Natural killer cell (primary cell): ENCODE results near the gene CRKL. TPM values are rescaled to one million over a fixed set of nuclear protein-coding genes. Genes with fewer than 3 reads are reported as not detected.

ENCODE experiments used
- ATAC-seq, 3 donors: fragments of 150-1000 bp in 2 of 3; fragments of 200-7000 bp in 1 of 3; cut with Tn5 transposase; 1 replicate in 1 of 3; 2 replicates in 2 of 3; pipeline ENCODE4 v1.10.0; 2021; ENCODE audit warnings: mild to moderate bottlenecking in 2 of 3, moderate library complexity in 2 of 3
- DNase-seq, 2 donors: peaks; one replicate each; pipeline versions ENCODE4 v3.0.0 to v3.0.0-alpha.2; 2013 to 2021; ENCODE audit warnings: mixed read lengths in 1 of 2
- H3K27ac ChIP-seq: one replicate; pipeline ENCODE4 v1.5.1; 2013; ENCODE audit warnings: mild to moderate bottlenecking, low read length
- H3K27me3 ChIP-seq: one replicate; pipeline ENCODE4 v1.6.1; 2013; ENCODE audit warnings: low read length; ENCODE audit not compliant: control insufficient read depth, insufficient read depth
- H3K36me3 ChIP-seq: one replicate; pipeline ENCODE4 v1.6.1; 2013; ENCODE audit warnings: low read length; ENCODE audit not compliant: control insufficient read depth, insufficient read depth
- H3K4me1 ChIP-seq: one replicate; pipeline ENCODE4 v1.6.1; 2013; ENCODE audit warnings: low read length; ENCODE audit not compliant: control insufficient read depth, insufficient read depth
- H3K4me3 ChIP-seq: one replicate; pipeline ENCODE4 v1.5.1; 2013; ENCODE audit warnings: low read length
- H3K9me3 ChIP-seq: one replicate; pipeline ENCODE4 v1.6.1; 2013; ENCODE audit warnings: low read length; ENCODE audit not compliant: control insufficient read depth, insufficient read depth
- H3K27ac Mint-ChIP-seq, 2 donors: one replicate each; pipeline ENCODE4 v1.8.0; 2022; ENCODE audit warnings: mild to moderate bottlenecking in 2 of 2, mixed read lengths in 2 of 2, moderate library complexity in 1 of 2
- H3K27me3 Mint-ChIP-seq, 2 donors: one replicate each; pipeline ENCODE4 v1.8.0; 2022; ENCODE audit warnings: low read depth in 2 of 2, mixed read lengths in 2 of 2
- H3K36me3 Mint-ChIP-seq: one replicate; pipeline ENCODE4 v1.8.0; 2022; ENCODE audit warnings: mixed read lengths
- H3K4me1 Mint-ChIP-seq, 2 donors: one replicate each; pipeline ENCODE4 v1.8.0; 2022; ENCODE audit warnings: mixed read lengths in 2 of 2
- H3K4me3 Mint-ChIP-seq: one replicate; pipeline ENCODE4 v1.8.0; 2022; ENCODE audit warnings: mild to moderate bottlenecking, moderate library complexity, mixed read lengths
- H3K9me3 Mint-ChIP-seq, 2 donors: one replicate each; pipeline ENCODE4 v1.8.0; 2022; ENCODE audit warnings: mixed read lengths in 2 of 2
- CTCF ChIP-seq: fragments of 200-600 bp; IDR thresholded peaks from one replicate; pipeline ENCODE4 v1.8.0; 2022; ENCODE audit warnings: antibody characterized with exemption
- WGBS: methylation state at CpG from one replicate; pipeline ENCODE4 v1.1.7; 2013; ENCODE audit warnings: missing lambda C conversion rate; ENCODE audit not compliant: insufficient coverage; 5-methylcytosine and 5-hydroxymethylcytosine counted together
- intact Hi-C: fragments of 100-400 bp; cut with micrococcal nuclease; formaldehyde crosslinking; loops from one replicate; pipeline ENCODE4 v1.14.2; 2022
- total RNA-seq, 4 donors: library from RNA; stranded (reverse); fragments of 120-200 nt in 1 of 4; gene quantifications; one replicate each; pipeline versions ENCODE4 v1.2.3 to v1.2.4, GENCODE V29; 2013 to 2022

The CRKL gene
- total RNA-seq, 3 donors from 2014 or later (not counting 1 experiment from before 2014, with no cell fraction given) = 50.7 to 71.2 (median 67.4) TPM

DNA sequence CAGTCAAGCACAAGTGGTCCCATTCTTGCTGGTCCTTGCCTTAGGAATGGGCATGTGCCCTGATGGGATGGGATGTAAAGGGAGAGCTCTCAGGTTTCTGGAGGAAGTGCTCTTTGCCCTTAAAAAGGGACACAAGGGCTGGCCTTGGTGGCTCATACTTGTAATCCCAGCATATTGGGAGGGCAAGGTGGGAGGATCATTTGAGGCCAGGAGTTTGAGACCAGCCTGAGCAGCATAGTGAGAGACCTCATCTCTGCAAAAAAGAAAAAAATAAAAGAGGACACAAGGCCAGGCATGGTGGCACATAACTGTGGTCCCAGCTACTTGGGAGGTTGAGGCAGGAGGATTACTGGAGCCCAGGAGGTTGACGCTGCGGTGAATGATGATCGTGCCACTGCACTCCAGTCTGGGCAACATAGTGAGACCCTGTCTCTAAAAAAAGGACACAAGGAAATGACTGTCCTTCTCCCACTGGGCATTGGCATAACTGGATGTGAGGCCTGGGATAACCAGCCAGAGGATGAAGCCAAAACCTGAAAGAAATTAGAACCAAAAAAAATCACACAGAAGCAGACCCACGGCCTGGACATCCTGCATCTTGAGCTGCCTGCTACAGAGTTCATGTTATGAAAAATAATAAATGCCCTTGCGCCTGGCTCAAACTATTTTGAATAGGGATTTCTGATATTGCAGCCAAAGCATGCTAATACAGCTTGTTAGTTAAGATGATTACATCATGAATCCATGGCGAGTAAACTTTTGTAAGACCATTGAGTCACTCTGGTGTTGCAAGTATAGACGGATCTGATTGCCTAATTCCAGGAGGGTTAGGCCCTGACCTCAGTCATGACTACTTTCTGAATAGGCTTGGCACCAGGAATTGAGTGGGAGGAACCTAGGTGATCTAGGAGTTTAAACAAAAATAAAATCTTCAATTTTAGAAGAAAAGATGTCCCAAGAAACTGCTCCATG is 12.9 kb upstream of the CRKL start:
- Histone ChIP-seq H3K9me3 (no peaks in the 10 kb centered on the region), H3K27me3 (no peaks in the 10 kb centered on the region), H3K4me3 (no peak overlapping the region), H3K27ac (no peak overlapping the region), H3K4me1 (peaks cover 1% of the 10 kb centered on the region), H3K36me3 (no peaks in the 10 kb centered on the region)
- H3K4me3 Mint-ChIP-seq = no peak overlapping the region
- DNase-seq (no peak), ATAC-seq (no peak)
- no peak overlapping the region for H3K27ac Mint-ChIP-seq
- no peaks in the 10 kb centered on the region for H3K4me1 Mint-ChIP-seq
- H3K36me3 Mint-ChIP-seq = no peaks in the 10 kb centered on the region
- H3K9me3 Mint-ChIP-seq = no peaks in the 10 kb centered on the region
- intact Hi-C loops = no loop called here
- WGBS = 96% methylated on average over 7 of the region's 7 CpGs
- H3K27me3 Mint-ChIP-seq = no peaks in the 10 kb centered on the region
- TF ChIP-seq CTCF = no peak

DNA sequence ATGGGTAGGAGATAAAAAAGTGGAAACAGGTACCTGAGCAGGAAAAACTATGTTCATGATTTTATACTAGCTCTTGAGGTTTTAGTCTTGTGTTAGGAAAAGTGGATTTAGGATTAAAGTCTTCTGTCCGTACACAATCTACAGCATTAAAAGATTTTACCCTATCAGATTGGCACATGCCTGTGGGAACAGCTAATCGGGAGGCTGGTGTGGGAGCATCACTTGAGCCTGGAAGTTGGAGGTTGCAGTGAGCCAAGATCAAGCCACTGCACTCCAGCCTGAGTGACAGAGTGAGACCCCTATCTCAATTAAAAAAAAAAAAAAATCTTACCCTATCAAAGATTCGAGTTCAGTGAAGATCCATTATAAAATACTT is 12.2 kb upstream of the CRKL start:
- Histone ChIP-seq H3K27ac (no peak overlapping the region), H3K27me3 (no peaks in the 10 kb centered on the region), H3K36me3 (no peaks in the 10 kb centered on the region), H3K9me3 (no peaks in the 10 kb centered on the region), H3K4me3 (no peak overlapping the region), H3K4me1 (peaks cover 7% of the 10 kb centered on the region)
- no peak for ATAC-seq
- Mint-ChIP-seq H3K36me3 (no peaks in the 10 kb centered on the region), H3K4me1 (peaks cover 2 to 3% of the 10 kb centered on the region in 2 donors), H3K9me3 (no peaks in the 10 kb centered on the region), H3K27me3 (no peaks in the 10 kb centered on the region), H3K4me3 (no peak overlapping the region), H3K27ac (no peak overlapping the region)
- DNase-seq = no peak
- TF ChIP-seq CTCF = no peak
- WGBS = 95% methylated on average over 2 of the region's 3 CpGs
- intact Hi-C loops = no loop called here

GRCh38 chr22:20905415-20906386 is 11.5 kb upstream of the CRKL start:
- Mint-ChIP-seq H3K27me3 (no peaks in the 10 kb centered on the region), H3K4me1 (peaks cover 7 to 9% of the 10 kb centered on the region in 2 donors), H3K4me3 (no peak overlapping the region)

More at GRCh38 chr22:20905415-20906386, 11.5 kb upstream of the CRKL start:
- peaks cover 11% of the 10 kb centered on the region for H3K4me1 ChIP-seq
- 77% methylated on average over 3 of the region's 4 CpGs for WGBS
- H3K9me3 Mint-ChIP-seq = no peaks in the 10 kb centered on the region
- H3K27ac Mint-ChIP-seq = no peak overlapping the region
- H3K27ac ChIP-seq = no peak overlapping the region
- DNase-seq = no peak
- no peaks in the 10 kb centered on the region for H3K27me3 ChIP-seq
- H3K4me3 ChIP-seq = no peak overlapping the region
- no peaks in the 10 kb centered on the region for H3K9me3 ChIP-seq
- no peaks in the 10 kb centered on the region for H3K36me3 Mint-ChIP-seq
- no peaks in the 10 kb centered on the region for H3K36me3 ChIP-seq
- no peak for TF ChIP-seq CTCF
- ATAC-seq = no peak
- intact Hi-C loops = no loop called here
